Renal cortex interstitium (tissue), 11 donors: ENCODE data around the gene NPIPA5. TPM values are rescaled to one million over a fixed set of nuclear protein-coding genes. Genes with fewer than 3 reads are reported as not detected.
"Not testable (repeated sequence)": the region's sequence is repeated elsewhere in the genome, so short reads cannot be mapped to it uniquely, and the experiment has no call there.

Experiments
- DNase-seq, 11 donors: peaks; one replicate each; pipeline ENCODE4 v3.0.0-alpha.2; 2013; ENCODE audit warnings: low read depth in 9 of 11, low spot score in 4 of 11; ENCODE audit errors: extremely low read depth in 1 of 11
- polyA plus RNA-seq, 3 donors: library from polyadenylated mRNA; unstranded; fragments of 120-200 nt; gene quantifications; one replicate each; pipeline ENCODE4 v1.2.1, GENCODE V29; 2013; ENCODE audit not compliant: insufficient read length in 3 of 3

The NPIPA5 gene
- polyA plus RNA-seq, 3 donors, result 0.48 to 22.0 (median 2.2) TPM

- not testable (repeated sequence) for DNase-seq
These were observed 56.9 kb downstream of the NPIPA5 start for GRCh38 chr16:15321221-15321620.

GRCh38 chr16:15314562-15314961 is 63.5 kb downstream of the NPIPA5 start:
- DNase-seq, result not testable (repeated sequence)

Other genes starting within 250 kb of the NPIPA5 start
- 10 to 100 TPM in 1 of 3 donors, 1 to 10 TPM in 2; 8.0 to 13.1 (median 9.0) TPM for gene MPV17L, start 17.5 kb upstream of the NPIPA5 start, polyA plus RNA-seq
- gene BMERB1, start 56.3 kb upstream of the NPIPA5 start, polyA plus RNA-seq, result 10 to 100 TPM; 36.9 to 46.6 (median 42.8) TPM